ENCODE measurements around the gene SND1. TPM values are rescaled to one million over a fixed set of nuclear protein-coding genes. Genes with fewer than 3 reads are reported as not detected.

The SND1 gene
- polyA plus RNA-seq, 5 donors, result 117 to 170 (median 151) TPM

GRCh38 chr7:128017862-128018845, 366.2 kb downstream of the SND1 start:
- DNase-seq, result no peak

GRCh38 chr7:128019288-128019687, 367.3 kb downstream of the SND1 start:
- DNase-seq, result no peak

GRCh38 chr7:128020159-128020558, 368.2 kb downstream of the SND1 start:
- DNase-seq, result no peak

- DNase-seq, result no peak
These were observed 369.4 kb downstream of the SND1 start for GRCh38 chr7:128021366-128021765.

GRCh38 chr7:128022631-128023532, 370.9 kb downstream of the SND1 start:
- no peak for DNase-seq

GRCh38 chr7:128024151-128024550, 372.2 kb downstream of the SND1 start:
- no peak for DNase-seq

GRCh38 chr7:128025380-128025779, 373.4 kb downstream of the SND1 start:
- DNase-seq, result no peak

GRCh38 chr7:128025819-128026218, 373.8 kb downstream of the SND1 start:
- no peak for DNase-seq

- DNase-seq, result no peak
These were observed 374.6 kb downstream of the SND1 start for GRCh38 chr7:128026551-128026950.

GRCh38 chr7:128027485-128027980, 375.5 kb downstream of the SND1 start:
- no peak for DNase-seq

- no peak for DNase-seq
These were observed 377.5 kb downstream of the SND1 start for GRCh38 chr7:128029405-128029995.

GRCh38 chr7:128030263-128030653, 378.3 kb downstream of the SND1 start:
- DNase-seq, result no peak

GRCh38 chr7:128030654-128031611, 378.9 kb downstream of the SND1 start, which contains the start of gene LRRC4:
Gene LRRC4 (minus strand): TSS chr7:128031437. CDS start chr7:128030640, 797 bp downstream.
- peak in 1 of 2 donors; percentile 58 for DNase-seq

- peak; percentile 71 for DNase-seq
These were observed 380.1 kb downstream of the SND1 start for GRCh38 chr7:128031901-128032604.

GRCh38 chr7:128032605-128033235, 380.7 kb downstream of the SND1 start:
- DNase-seq, result peak in 1 of 2 donors; percentile 21

- DNase-seq, result peak in 1 of 2 donors; percentile 21
These were observed 381.3 kb downstream of the SND1 start for GRCh38 chr7:128033246-128033645.

GRCh38 chr7:128034825-128035224, 382.8 kb downstream of the SND1 start:
- DNase-seq, result no peak

GRCh38 chr7:128035712-128036111, 383.7 kb downstream of the SND1 start:
- DNase-seq, result no peak
